PC-3 (cell line): Measurements from ENCODE around the gene ONECUT2. TPM values are rescaled to one million over a fixed set of nuclear protein-coding genes. Genes with fewer than 3 reads are reported as not detected.

Source experiments
- ATAC-seq: fragments of 200-7000 bp; cut with Tn5 transposase; 2 replicates; pipeline ENCODE4 v1.9.1; 2020; ENCODE audit warnings: mild to moderate bottlenecking, moderate library complexity
- BruUV-seq: library from RNA; stranded (reverse); fragments of 400-500 nt; replicated peaks from 2 replicates; lab custom pipeline; 2021; lab: Mats Ljungman, UMichigan
- CTCF ChIA-PET: fragments of 300-600 bp; sonication (Branson Sonifier 250); formaldehyde crosslinking; loops from one replicate; lab custom pipeline; 2022; ENCODE audit warnings: antibody characterized with exemption; lab: Charles Lee
- POLR2A ChIA-PET: fragments of 300-600 bp; sonication (Branson Sonifier 250); formaldehyde crosslinking; loops from one replicate; lab custom pipeline; 2022; ENCODE audit warnings: antibody characterized with exemption; ENCODE audit not compliant: unreplicated experiment; lab: Charles Lee
- DNase-seq: peaks from one replicate; pipeline ENCODE4 v3.0.0-alpha.2; 2015
- H2AFZ ChIP-seq: fragments of 300-600 bp; sonication (generic); 2 replicates; pipeline ENCODE4 v1.6.0; 2016; ENCODE audit warnings: antibody characterized with exemption, low read length
- H3F3A ChIP-seq: fragments of 300-600 bp; sonication (generic); one replicate; pipeline ENCODE4 v1.6.0; 2017; ENCODE audit warnings: antibody characterized with exemption, low read length, control low read depth, mild to moderate bottlenecking; ENCODE audit not compliant: unreplicated experiment
- H3K27ac ChIP-seq: fragments of 300-600 bp; sonication (generic); 2 replicates; pipeline ENCODE4 v1.5.1; 2016; ENCODE audit warnings: mild to moderate bottlenecking, low read length
- H3K27me3 ChIP-seq: fragments of 300-600 bp; sonication (generic); 2 replicates; pipeline ENCODE4 v1.6.1; 2016; ENCODE audit warnings: low read length, mixed read lengths
- H3K36me3 ChIP-seq: fragments of 300-600 bp; sonication (generic); 2 replicates; pipeline ENCODE4 v1.6.1; 2016; ENCODE audit warnings: low read depth, mixed run types, low read length, mixed read lengths
- H3K4me1 ChIP-seq: fragments of 300-600 bp; sonication (generic); 2 replicates; pipeline ENCODE4 v1.5.1; 2016; ENCODE audit warnings: low read length; ENCODE audit not compliant: insufficient read depth
- H3K4me2 ChIP-seq: fragments of 300-600 bp; sonication (generic); 2 replicates; pipeline ENCODE4 v1.6.0; 2016; ENCODE audit warnings: low read length
- H3K4me3 ChIP-seq: fragments of 300-600 bp; sonication (generic); 2 replicates; pipeline ENCODE4 v1.5.1; 2016; ENCODE audit warnings: mild to moderate bottlenecking, low read length, mixed read lengths
- H3K79me2 ChIP-seq: fragments of 300-600 bp; sonication (generic); 2 replicates; pipeline ENCODE4 v1.6.1; 2017; ENCODE audit warnings: low read length, mixed read lengths
- H3K9ac ChIP-seq: fragments of 300-600 bp; sonication (generic); 2 replicates; pipeline ENCODE4 v1.6.0; 2016; ENCODE audit warnings: mild to moderate bottlenecking, low read length
- H3K9me2 ChIP-seq: fragments of 300-600 bp; sonication (generic); replicated peaks from 2 replicates; pipeline ENCODE4 v1.6.1; 2016; ENCODE audit warnings: mixed run types, low read length, mixed read lengths
- H3K9me3 ChIP-seq: fragments of 300-600 bp; sonication (generic); 2 replicates; pipeline ENCODE4 v1.6.1; 2016; ENCODE audit warnings: low read length, mixed read lengths
- H4K20me1 ChIP-seq: fragments of 300-600 bp; sonication (generic); 2 replicates; pipeline ENCODE4 v1.6.1; 2016; ENCODE audit warnings: low read length, mixed read lengths
- EZH2 ChIP-seq: fragments of 300-600 bp; sonication (generic); IDR thresholded peaks from one replicate; pipeline ENCODE4 v1.6.1; 2017; ENCODE audit warnings: antibody characterized with exemption, mild to moderate bottlenecking, low read length; ENCODE audit not compliant: unreplicated experiment
- EZH2phosphoT487 ChIP-seq: fragments of 300-600 bp; sonication (generic); IDR thresholded peaks from 2 replicates; pipeline ENCODE4 v1.6.1; 2018; ENCODE audit warnings: mild to moderate bottlenecking, antibody characterized with exemption, low read length, borderline replicate concordance
- intact Hi-C: fragments of 100-400 bp; cut with micrococcal nuclease; formaldehyde crosslinking; loops from 2 replicates; pipeline ENCODE4 v1.9.0; 2023
- total RNA-seq: library from RNA; depleted of rRNA; stranded (reverse); fragments of >200 nt; gene quantifications from 2 replicates; pipeline ENCODE4 v1.2.3, GENCODE V29; 2014
- TF ChIP-seq, protein P1 (sequence below): fragments of 300-600 bp; sonication (generic); conservative IDR thresholded peaks from 2 replicates; pipeline ENCODE4 v1.5.1; 2017; ENCODE audit warnings: antibody characterized with exemption, low read depth, mild to moderate bottlenecking, low read length

The ONECUT2 gene
- total RNA-seq, 1 experiment from 2014 or later = 1.0 TPM

DNA sequence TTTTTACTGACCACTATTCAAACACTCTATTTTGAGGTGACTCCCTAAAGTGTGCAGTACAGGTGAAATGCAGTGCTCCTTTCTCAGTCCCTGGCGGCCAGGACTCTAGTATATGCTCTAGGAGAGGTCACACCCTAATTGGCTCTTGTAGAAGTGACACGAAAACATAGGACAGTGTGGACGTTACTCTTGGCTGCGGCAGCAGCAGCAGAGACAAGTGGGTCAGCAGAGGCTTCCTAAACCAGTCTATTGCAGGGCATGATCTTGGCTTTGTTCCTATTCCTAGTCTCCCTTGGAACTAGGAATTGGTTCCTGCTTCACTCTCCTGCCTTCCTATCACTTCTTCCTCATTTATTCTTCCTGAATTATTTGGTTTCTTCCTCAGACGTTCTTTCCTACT, 10.1 kb upstream of the ONECUT2 start:
- Histone ChIP-seq H4K20me1 (no peaks in the 10 kb centered on the region), H3K27me3 (peaks cover 68% of the 10 kb centered on the region), H3K27ac (no peak overlapping the region), H3K36me3 (no peaks in the 10 kb centered on the region), H3K9me3 (no peaks in the 10 kb centered on the region), H3K9ac (no peak overlapping the region), H3K4me3 (no peak overlapping the region), H3K79me2 (no peaks in the 10 kb centered on the region), H2AFZ (no peak overlapping the region), H3K4me2 (no peak overlapping the region), H3F3A (no peaks in the 10 kb centered on the region), H3K4me1 (no peaks in the 10 kb centered on the region), H3K9me2 (no peaks in the 10 kb centered on the region)
- ChIA-PET CTCF (no interaction called here), POLR2A (no interaction called here)
- intact Hi-C loops = no loop called here
- ATAC-seq (no peak), DNase-seq (no peak)
- TF ChIP-seq, protein P1, sequence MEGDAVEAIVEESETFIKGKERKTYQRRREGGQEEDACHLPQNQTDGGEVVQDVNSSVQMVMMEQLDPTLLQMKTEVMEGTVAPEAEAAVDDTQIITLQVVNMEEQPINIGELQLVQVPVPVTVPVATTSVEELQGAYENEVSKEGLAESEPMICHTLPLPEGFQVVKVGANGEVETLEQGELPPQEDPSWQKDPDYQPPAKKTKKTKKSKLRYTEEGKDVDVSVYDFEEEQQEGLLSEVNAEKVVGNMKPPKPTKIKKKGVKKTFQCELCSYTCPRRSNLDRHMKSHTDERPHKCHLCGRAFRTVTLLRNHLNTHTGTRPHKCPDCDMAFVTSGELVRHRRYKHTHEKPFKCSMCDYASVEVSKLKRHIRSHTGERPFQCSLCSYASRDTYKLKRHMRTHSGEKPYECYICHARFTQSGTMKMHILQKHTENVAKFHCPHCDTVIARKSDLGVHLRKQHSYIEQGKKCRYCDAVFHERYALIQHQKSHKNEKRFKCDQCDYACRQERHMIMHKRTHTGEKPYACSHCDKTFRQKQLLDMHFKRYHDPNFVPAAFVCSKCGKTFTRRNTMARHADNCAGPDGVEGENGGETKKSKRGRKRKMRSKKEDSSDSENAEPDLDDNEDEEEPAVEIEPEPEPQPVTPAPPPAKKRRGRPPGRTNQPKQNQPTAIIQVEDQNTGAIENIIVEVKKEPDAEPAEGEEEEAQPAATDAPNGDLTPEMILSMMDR = no peak
- no peak for TF ChIP-seq EZH2phosphoT487
- no peak for TF ChIP-seq EZH2
- BruUV-seq = no TSS peak

DNA sequence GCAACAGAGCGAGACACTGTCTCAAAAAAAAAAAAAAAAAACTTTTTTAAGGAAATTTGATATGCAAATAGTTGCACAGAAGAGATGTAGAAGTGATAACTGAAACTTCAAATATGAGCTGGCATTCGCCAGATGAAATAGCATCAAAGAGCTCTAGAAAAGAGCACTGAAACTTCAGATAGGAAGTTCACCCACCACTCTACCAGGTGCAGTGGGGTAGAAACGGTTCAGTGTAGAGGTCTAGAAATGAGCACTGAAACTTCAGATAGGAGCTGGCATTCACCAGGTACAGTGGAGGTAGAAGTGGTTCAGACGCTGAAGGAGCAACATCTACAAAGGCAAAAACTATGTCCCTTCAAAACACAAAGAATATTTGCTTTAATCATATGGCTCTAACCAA, 9.0 kb upstream of the ONECUT2 start:
- DNase-seq = no peak
- H4K20me1 ChIP-seq = no peaks in the 10 kb centered on the region
- H3K79me2 ChIP-seq = no peaks in the 10 kb centered on the region
- intact Hi-C loops = no loop called here
- H3K9me3 ChIP-seq = no peaks in the 10 kb centered on the region
- CTCF ChIA-PET = no interaction called here
- H3K4me2 ChIP-seq = no peak overlapping the region
- ATAC-seq = no peak
- no peak overlapping the region for H3K9ac ChIP-seq
- H2AFZ ChIP-seq = no peak overlapping the region
- peaks cover 74% of the 10 kb centered on the region for H3K27me3 ChIP-seq
- H3K36me3 ChIP-seq = no peaks in the 10 kb centered on the region
- H3K27ac ChIP-seq = no peak overlapping the region
- TF ChIP-seq EZH2phosphoT487 (no peak), EZH2 (no peak)
- TF ChIP-seq, protein P1 = no peak
- BruUV-seq = no TSS peak
- H3K4me1 ChIP-seq = no peaks in the 10 kb centered on the region
- no peak overlapping the region for H3K4me3 ChIP-seq
- H3F3A ChIP-seq = no peaks in the 10 kb centered on the region
- H3K9me2 ChIP-seq = no peaks in the 10 kb centered on the region
- POLR2A ChIA-PET = interaction anchor here (0.6 kb wide), 1 partner anchor 307 kb away, joined by 17 read pairs; no protein-coding TSS in a partner anchor

DNA sequence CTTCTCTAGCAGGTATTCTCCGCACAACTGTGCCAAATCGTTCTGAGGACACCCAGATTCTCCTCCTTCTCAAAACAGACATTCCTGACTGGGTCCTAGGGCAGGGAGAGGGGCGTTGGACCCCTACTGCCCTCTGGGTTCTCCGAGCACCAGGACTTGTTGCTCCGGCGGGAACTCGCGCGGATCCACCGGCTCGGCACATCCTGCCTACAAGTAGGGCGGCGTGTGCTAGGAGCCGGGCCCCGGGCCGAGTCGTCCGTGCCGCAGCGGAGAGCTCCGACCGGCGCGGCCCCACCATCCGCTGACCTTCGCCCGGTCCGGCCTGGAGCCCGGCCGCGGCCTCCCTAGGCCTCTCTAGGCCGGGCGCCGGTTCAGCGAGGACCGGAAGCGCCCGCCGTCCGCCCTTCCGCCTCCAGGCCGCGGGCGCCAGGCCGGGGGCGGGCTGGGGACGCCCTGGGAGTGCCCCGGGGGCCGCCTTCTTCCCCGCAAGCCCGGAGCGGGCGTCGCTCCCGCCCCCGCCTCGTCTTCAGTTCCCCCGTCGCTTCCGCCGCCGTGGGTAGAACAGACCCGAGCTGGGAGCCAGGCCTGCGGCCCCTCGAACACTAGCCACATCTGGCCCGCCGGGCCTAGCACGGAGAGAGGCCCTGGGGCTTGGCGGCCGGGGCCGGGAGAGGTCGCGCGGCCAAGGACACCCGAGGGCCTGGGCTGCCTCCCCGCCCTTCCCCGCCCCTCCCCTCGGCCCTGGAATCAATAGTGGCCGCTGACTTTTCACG, 7.6 kb upstream of the ONECUT2 start:
- intact Hi-C loops = no loop called here
- ChIA-PET CTCF (no interaction called here), POLR2A (no interaction called here)
- no peaks in the 10 kb centered on the region for H3K9me3 ChIP-seq
- no peaks in the 10 kb centered on the region for H3K4me1 ChIP-seq
- no peak for TF ChIP-seq EZH2
- no peak for TF ChIP-seq EZH2phosphoT487
- TF ChIP-seq, protein P1 = no peak
- peaks cover 74% of the 10 kb centered on the region for H3K27me3 ChIP-seq
- ATAC-seq = no peak
- no peak for DNase-seq
- no TSS peak for BruUV-seq
- H3K27ac ChIP-seq = no peak overlapping the region
- H3K4me3 ChIP-seq = no peak overlapping the region
- no peaks in the 10 kb centered on the region for H3K36me3 ChIP-seq
- H4K20me1 ChIP-seq = no peaks in the 10 kb centered on the region
- no peak overlapping the region for H3K4me2 ChIP-seq
- H3F3A ChIP-seq = no peaks in the 10 kb centered on the region
- H3K9ac ChIP-seq = no peak overlapping the region
- H2AFZ ChIP-seq = no peak overlapping the region
- no peaks in the 10 kb centered on the region for H3K79me2 ChIP-seq
- no peaks in the 10 kb centered on the region for H3K9me2 ChIP-seq
